ENCODE data around the gene BRINP2.

DNA sequence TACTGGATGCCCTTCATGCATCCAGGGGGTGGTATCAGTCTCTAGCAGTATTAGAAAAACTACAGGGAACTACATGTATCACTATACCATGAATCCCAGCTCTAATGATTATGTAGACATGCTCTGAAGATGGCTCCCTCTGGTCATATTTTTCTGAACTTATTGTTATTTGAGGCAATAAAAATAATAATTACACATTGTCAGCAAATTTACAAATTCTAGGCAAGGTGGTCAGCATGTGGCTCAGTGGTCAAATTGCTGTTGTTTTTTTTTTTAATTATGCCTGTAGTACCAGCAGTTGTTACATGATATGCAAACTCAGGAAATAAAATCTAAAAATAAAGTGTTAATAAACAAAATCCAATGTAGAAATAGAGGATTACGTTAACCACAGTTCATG is 28.7 kb upstream of the BRINP2 start:
- no peak for TF ChIP-seq POLR2AphosphoS5 (IDR thresholded peaks at IDR 0.05; ENCODE audit: low read depth)
- TF ChIP-seq, protein P1, sequence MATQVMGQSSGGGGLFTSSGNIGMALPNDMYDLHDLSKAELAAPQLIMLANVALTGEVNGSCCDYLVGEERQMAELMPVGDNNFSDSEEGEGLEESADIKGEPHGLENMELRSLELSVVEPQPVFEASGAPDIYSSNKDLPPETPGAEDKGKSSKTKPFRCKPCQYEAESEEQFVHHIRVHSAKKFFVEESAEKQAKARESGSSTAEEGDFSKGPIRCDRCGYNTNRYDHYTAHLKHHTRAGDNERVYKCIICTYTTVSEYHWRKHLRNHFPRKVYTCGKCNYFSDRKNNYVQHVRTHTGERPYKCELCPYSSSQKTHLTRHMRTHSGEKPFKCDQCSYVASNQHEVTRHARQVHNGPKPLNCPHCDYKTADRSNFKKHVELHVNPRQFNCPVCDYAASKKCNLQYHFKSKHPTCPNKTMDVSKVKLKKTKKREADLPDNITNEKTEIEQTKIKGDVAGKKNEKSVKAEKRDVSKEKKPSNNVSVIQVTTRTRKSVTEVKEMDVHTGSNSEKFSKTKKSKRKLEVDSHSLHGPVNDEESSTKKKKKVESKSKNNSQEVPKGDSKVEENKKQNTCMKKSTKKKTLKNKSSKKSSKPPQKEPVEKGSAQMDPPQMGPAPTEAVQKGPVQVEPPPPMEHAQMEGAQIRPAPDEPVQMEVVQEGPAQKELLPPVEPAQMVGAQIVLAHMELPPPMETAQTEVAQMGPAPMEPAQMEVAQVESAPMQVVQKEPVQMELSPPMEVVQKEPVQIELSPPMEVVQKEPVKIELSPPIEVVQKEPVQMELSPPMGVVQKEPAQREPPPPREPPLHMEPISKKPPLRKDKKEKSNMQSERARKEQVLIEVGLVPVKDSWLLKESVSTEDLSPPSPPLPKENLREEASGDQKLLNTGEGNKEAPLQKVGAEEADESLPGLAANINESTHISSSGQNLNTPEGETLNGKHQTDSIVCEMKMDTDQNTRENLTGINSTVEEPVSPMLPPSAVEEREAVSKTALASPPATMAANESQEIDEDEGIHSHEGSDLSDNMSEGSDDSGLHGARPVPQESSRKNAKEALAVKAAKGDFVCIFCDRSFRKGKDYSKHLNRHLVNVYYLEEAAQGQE (IDR thresholded peaks at IDR 0.05; ENCODE audit: insufficient replicate concordance, low read depth), result no peak

Measured in HL-60 (cell line).